Fibroblast of peridontal ligament (primary cell): ENCODE measurements around the gene F11.
"Not testable (repeated sequence)": the region's sequence is repeated elsewhere in the genome, so short reads cannot be mapped to it uniquely, and the experiment has no call there.

Source experiments
- DNase-seq: peaks from one replicate; pipeline ENCODE4 v3.0.0-alpha.2; 2010; ENCODE audit errors: extremely low read depth

F11 gene

GRCh38 chr4:186265683-186266652 is at the start of gene F11:
Gene F11, plus strand, starts transcription at chr4:186266189. Its CDS starts 948 bp downstream, at chr4:186267137.
- no peak for DNase-seq

GRCh38 chr4:186216465-186217024 is 49.4 kb upstream of the F11 start:
- DNase-seq, result no peak

DNA sequence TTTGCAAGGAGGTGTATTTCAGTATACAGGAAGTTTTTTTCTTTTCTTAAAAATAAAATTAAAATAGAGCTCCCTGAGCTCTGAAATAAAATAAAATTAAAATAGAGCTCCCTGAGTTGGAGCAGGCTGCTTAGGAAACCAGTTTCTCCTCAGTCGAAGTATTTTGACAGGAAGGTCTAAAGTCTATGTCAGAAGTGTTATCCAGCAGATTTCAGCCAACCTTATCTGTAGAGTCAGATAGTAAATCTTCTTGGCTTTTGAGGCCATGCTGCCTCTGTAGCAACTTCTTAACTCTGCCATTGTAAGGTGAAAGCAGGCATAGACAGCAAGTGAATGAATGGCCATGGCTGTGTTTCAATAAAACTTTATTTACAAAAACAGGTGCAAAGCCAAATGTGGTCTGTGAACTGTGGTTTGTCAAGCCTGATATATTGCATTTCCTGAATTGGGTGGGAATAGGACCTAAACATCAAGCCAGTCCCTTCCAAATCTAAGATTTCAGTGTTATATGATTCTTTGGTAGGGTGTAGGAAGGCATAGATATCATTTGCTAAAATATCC is 48.2 kb upstream of the F11 start:
- no peak for DNase-seq

- no peak for DNase-seq
Observed at GRCh38 chr4:186221624-186222023, 44.4 kb upstream of the F11 start.

DNA sequence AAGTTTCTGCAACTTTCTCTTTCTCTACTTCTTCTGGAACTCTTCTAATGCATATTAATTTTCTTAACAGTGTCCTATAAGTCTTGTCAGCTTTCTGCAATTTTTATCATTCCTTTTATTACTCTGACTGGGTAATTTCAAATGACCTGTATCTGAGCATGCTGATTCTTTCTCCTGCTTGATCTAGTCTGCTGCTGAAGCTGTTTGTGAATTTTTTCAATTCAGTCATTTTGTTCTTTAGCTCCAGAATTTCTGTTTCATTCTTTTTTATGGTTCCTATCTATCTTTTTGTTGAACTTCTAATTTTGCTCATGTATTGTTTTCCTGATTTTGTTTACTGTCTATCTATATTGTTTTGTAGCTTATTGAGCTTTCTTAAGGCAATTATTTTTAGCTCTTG is 40.1 kb upstream of the F11 start:
- no peak for DNase-seq

GRCh38 chr4:186226521-186227189 is 39.3 kb upstream of the F11 start:
- no peak for DNase-seq

DNA sequence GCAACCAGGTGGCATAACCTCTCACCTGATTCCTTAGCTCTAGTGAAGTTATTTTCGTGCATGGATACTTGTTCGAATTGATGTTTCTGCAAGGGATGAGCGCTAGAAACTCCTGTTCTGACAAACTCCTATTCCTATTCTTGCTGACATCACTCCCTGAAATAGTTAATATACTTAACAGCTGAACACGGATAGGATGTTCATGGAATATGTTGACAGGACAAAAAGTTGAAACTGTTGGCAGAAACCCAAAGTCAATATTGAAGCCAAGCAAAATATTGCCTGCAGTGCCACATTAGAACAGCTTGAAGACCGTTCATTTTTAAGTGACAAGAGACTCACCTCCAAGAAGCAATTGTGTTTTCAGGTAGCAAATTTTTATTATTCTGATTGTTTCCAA is 38.8 kb upstream of the F11 start, which contains the start of gene KLKB1:
Gene KLKB1, plus strand, starts transcription at position 287 of the 400 bp plus-strand sequence. CDS start 689 bp downstream, outside the sequence.
- DNase-seq, result peak; percentile 25

GRCh38 chr4:186227744-186228513 is 38.1 kb upstream of the F11 start:
- peak; percentile 20 for DNase-seq

- DNase-seq, result peak; percentile 49
Observed at GRCh38 chr4:186228514-186228894, 37.5 kb upstream of the F11 start.

GRCh38 chr4:186234367-186234766 is 31.6 kb upstream of the F11 start:
- no peak for DNase-seq

GRCh38 chr4:186236126-186236525 is 29.9 kb upstream of the F11 start:
- DNase-seq, result no peak

- no peak for DNase-seq
Observed at GRCh38 chr4:186240452-186240847, 25.5 kb upstream of the F11 start.

GRCh38 chr4:186240848-186241491 is 25.0 kb upstream of the F11 start:
- no peak for DNase-seq

DNA sequence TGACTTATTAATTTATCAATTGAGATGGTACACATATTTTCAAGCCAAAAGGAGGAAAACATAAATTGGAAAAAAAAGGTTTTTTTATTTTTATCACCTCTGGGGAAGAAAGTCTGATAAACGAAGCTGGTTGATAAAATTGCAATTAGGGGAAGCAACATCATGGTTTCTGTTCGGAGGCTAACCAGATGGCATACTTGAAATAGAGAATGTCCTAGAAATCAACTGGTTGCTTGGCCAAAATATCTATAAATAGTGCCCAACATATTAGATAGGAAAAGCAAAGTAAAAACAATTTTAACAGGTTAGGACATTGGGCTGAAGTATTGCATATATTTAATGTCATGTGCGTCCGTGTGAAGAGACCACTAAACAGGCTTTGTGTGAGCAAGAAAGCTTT is 24.4 kb upstream of the F11 start:
- DNase-seq, result no peak

DNA sequence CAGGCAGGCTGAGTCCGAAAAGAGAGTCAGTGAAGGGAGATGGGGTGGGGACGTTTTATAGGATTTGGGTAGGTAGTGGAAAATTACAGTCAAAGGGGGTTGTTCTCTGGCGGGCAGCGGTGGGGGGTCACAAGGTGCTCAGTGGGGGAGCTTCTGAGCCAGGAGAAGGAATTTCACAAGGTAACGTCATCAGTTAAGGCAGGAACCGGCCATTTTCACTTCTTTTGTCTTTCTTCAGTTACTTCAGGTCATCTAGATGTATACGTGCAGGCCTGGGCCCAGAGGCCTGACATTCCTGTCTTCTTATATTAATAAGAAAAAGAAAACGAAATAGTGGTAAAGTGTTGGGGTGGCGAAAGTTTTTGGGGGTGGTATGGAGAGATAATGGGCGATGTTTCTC is 24.0 kb upstream of the F11 start:
- DNase-seq, result not testable (repeated sequence)

DNA sequence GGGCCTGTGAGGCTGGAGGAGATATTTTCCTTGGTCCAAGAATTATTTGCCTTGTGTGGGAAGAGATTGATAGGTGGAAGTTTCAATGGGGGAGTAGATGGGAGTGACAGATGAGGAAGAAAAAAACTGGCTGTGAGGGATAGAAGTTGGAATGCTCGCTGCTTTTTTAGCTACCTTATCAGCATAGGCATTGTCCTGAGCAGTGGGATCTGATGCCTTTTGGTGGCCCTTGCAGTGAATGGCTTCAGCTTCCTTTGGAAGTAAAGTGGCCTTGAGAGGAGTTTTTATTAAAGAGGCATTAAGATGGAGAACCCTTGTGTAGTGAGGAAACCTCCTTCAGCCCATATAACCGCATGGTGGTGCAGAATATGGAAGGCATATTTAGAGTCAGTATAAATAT is 22.7 kb upstream of the F11 start:
- no peak for DNase-seq

DNA sequence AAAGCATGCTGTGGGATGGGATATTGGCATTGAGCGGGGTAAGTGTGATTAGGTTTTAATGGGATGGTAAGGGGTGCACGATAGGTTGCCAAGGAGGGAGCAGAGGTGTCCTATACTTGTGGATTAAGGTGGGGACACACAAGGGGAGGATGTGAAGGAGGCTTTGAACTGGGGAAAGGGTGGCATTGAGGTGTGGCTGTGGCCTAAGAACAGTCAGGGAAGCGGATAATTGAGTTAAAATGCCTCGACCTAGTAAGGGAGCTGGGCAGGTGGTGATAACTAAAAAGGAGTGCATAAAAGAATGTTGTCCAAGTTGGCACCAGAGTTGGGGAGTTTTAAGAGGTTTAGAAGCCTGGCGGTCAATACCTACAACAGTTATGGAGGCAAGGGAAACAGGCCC is 21.2 kb upstream of the F11 start:
- no peak for DNase-seq

- not testable (repeated sequence) for DNase-seq
Observed at GRCh38 chr4:186247062-186247752, 18.8 kb upstream of the F11 start.

DNA sequence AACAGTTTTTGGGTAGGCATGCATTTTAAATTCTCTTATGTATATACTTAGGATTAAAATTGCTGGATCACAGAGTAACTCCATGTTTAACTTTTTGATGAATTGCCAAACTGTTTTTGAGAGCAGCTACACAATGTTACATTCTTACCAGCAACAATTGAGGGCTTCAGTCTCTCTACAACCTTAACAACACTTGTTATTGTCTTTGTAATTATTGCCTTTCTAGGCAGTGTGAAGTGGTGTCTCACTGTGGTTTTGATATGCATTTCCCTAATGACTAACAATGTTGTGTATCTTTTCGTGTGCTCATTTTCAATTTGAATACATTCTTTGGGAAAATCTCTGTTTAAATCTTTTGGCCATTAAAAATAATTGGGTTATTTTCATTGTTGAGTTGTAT is 17.3 kb upstream of the F11 start:
- DNase-seq, result no peak
